ENCODE measurements around the gene SLX4. TPM values are rescaled to one million over a fixed set of nuclear protein-coding genes. Genes with fewer than 3 reads are reported as not detected.

The SLX4 gene
- polyA plus RNA-seq, 1 experiment, result 1.6 TPM

- Histone ChIP-seq H3K9me3 (ENCODE audit: control insufficient read depth, insufficient read depth, low read length) (peaks cover 3% of the 10 kb centered on the region; the same call in 1 of the 2 replicates), H3K4me3 (ENCODE audit: low read depth, low read length) (no peak overlapping the region), H3K27me3 (ENCODE audit: control insufficient read depth, insufficient read depth, low read length) (no peaks in the 10 kb centered on the region), H3K27ac (ENCODE audit: low read depth, low read length) (no peak overlapping the region)
- ChIA-PET CTCF (interaction anchor here (0.7 kb wide), 1 partner anchor 21 kb away, joined by 3 read pairs; no protein-coding TSS in a partner anchor), POLR2A (no interaction called here)
- TF ChIP-seq CTCF (IDR thresholded peaks at IDR 0.05; ENCODE audit: low read depth, low read length), result no peak
- no peak for DNase-seq (ENCODE audit: low read depth, low spot score)
Measured at GRCh38 chr16:3643095-3643730, 31.8 kb upstream of the SLX4 start.

GRCh38 chr16:3642397-3643094 is 31.1 kb upstream of the SLX4 start:
- CTCF ChIA-PET, result interaction anchor here (0.7 kb wide), 1 partner anchor 20 kb away, joined by 3 read pairs; no protein-coding TSS in a partner anchor
- POLR2A ChIA-PET, result no interaction called here
- Histone ChIP-seq H3K27ac (ENCODE audit: low read depth, low read length) (no peak overlapping the region), H3K9me3 (ENCODE audit: control insufficient read depth, insufficient read depth, low read length) (peaks cover 4% of the 10 kb centered on the region; the same call in 1 of the 2 replicates), H3K27me3 (ENCODE audit: control insufficient read depth, insufficient read depth, low read length) (no peaks in the 10 kb centered on the region), H3K4me3 (ENCODE audit: low read depth, low read length) (no peak overlapping the region)
- TF ChIP-seq CTCF (IDR thresholded peaks at IDR 0.05; ENCODE audit: low read depth, low read length), result no peak
- DNase-seq (ENCODE audit: low read depth, low spot score), result no peak

GRCh38 chr16:3641801-3642396 is 30.5 kb upstream of the SLX4 start:
- Histone ChIP-seq H3K4me3 (ENCODE audit: low read depth, low read length) (no peak overlapping the region), H3K9me3 (ENCODE audit: control insufficient read depth, insufficient read depth, low read length) (peaks cover 4% of the 10 kb centered on the region; the same call in 1 of the 2 replicates), H3K27me3 (ENCODE audit: control insufficient read depth, insufficient read depth, low read length) (no peaks in the 10 kb centered on the region), H3K27ac (ENCODE audit: low read depth, low read length) (no peak overlapping the region)
- TF ChIP-seq CTCF (IDR thresholded peaks at IDR 0.05; ENCODE audit: low read depth, low read length), result no peak
- DNase-seq (ENCODE audit: low read depth, low spot score), result no peak
- ChIA-PET POLR2A (no interaction called here), CTCF (no interaction called here)

GRCh38 chr16:3640632-3641501 is 29.5 kb upstream of the SLX4 start:
- POLR2A ChIA-PET, result no interaction called here

More at GRCh38 chr16:3640632-3641501, 29.5 kb upstream of the SLX4 start:
- no peak overlapping the region for H3K4me3 ChIP-seq (ENCODE audit: low read depth, low read length)
- peaks cover 4% of the 10 kb centered on the region; the same call in 1 of the 2 replicates for H3K9me3 ChIP-seq (ENCODE audit: control insufficient read depth, insufficient read depth, low read length)
- no peak for DNase-seq (ENCODE audit: low read depth, low spot score)
- TF ChIP-seq CTCF (IDR thresholded peaks at IDR 0.05; ENCODE audit: low read depth, low read length), result no peak
- CTCF ChIA-PET, result no interaction called here
- no peaks in the 10 kb centered on the region for H3K27me3 ChIP-seq (ENCODE audit: control insufficient read depth, insufficient read depth, low read length)
- no peak overlapping the region for H3K27ac ChIP-seq (ENCODE audit: low read depth, low read length)

Measured in AG04450 (cell line).